K562 (cell line): ENCODE results near the gene ZNRD2. TPM values are rescaled to one million over a fixed set of nuclear protein-coding genes. Genes with fewer than 3 reads are reported as not detected.

Experiments
- ARNT ChIP-seq, 2 experiments: fragments of 450-650 bp; IDR thresholded peaks; 2 replicates each; pipeline ENCODE4 v1.6.1; 2016; ENCODE audit warnings: mild to moderate bottlenecking in 1 of 2
- ATF7 ChIP-seq: fragments of 450-650 bp; IDR thresholded peaks from 2 replicates; pipeline ENCODE4 v1.7.1; 2014; ENCODE audit warnings: mild to moderate bottlenecking, moderate library complexity
- CBFA2T2 ChIP-seq: fragments of 450-650 bp; conservative IDR thresholded peaks from 2 replicates; pipeline ENCODE4 v1.6.1; 2017; ENCODE audit warnings: mild to moderate bottlenecking
- CREB1 ChIP-seq, 2 experiments: sonication (generic) in 1 of 2; formaldehyde crosslinking in 1 of 2; IDR thresholded peaks; 2 replicates each; pipeline versions ENCODE4 v1.6.1 to v1.8.0; 2012 to 2022; ENCODE audit warnings: inconsistent platforms in 1 of 2, mild to moderate bottlenecking in 1 of 2, missing genetic modification reagents in 1 of 2, moderate library complexity in 1 of 2
- CREM ChIP-seq: IDR thresholded peaks from 2 replicates; pipeline ENCODE4 v1.6.1; 2014; ENCODE audit warnings: antibody characterized with exemption, low read depth
- DNMT1 ChIP-seq: fragments of 450-650 bp; IDR thresholded peaks from 2 replicates; pipeline ENCODE4 v1.6.1; 2016; ENCODE audit warnings: antibody characterized with exemption, mild to moderate bottlenecking
- EHMT2 ChIP-seq: fragments of 450-650 bp; IDR thresholded peaks from 2 replicates; pipeline ENCODE4 v1.6.1; 2018; ENCODE audit warnings: antibody characterized with exemption
- GABPA ChIP-seq: fragments of 200-800 bp; sonication (Bioruptor generic); conservative IDR thresholded peaks from 2 replicates; pipeline ENCODE4 v1.6.1; 2016; ENCODE audit warnings: low read depth, missing genetic modification characterization, missing compliant biosample characterization
- HNRNPH1 ChIP-seq: fragments of 200-400 bp; formaldehyde crosslinking; optimal IDR thresholded peaks from 2 replicates; pipeline ENCODE3; 2017; ENCODE audit warnings: low read depth, mild to moderate bottlenecking, low read length, moderate library complexity
- NFE2 ChIP-seq: IDR thresholded peaks from 2 replicates; pipeline ENCODE4 v1.6.1; 2014; ENCODE audit warnings: antibody characterized with exemption, low read depth
- PRPF4 ChIP-seq: fragments of 200-400 bp; formaldehyde crosslinking; IDR thresholded peaks from one replicate; pipeline ENCODE4 v1.6.1; 2017; ENCODE audit warnings: low read length, low read depth, mild to moderate bottlenecking; ENCODE audit not compliant: insufficient read depth, poor library complexity, severe bottlenecking
- PTRF ChIP-seq: fragments of 450-650 bp; IDR thresholded peaks from 2 replicates; pipeline ENCODE4 v1.6.1; 2016; ENCODE audit warnings: mild to moderate bottlenecking, missing genetic modification characterization, missing compliant biosample characterization
- RBM39 ChIP-seq: fragments of 200-400 bp; formaldehyde crosslinking; optimal IDR thresholded peaks from 2 replicates; pipeline ENCODE3; 2018; ENCODE audit warnings: low read depth, low read length
- SRF ChIP-seq, 2 experiments: fragments of 250-450, 450-650 bp in 1 of 2; sonication (Bioruptor Pico) in 1 of 2; sonication (generic) in 1 of 2; formaldehyde crosslinking; IDR thresholded peaks; 2 replicates each; pipeline versions ENCODE4 v1.5.0 to v1.5.1; 2020 to 2022; ENCODE audit warnings: mild to moderate bottlenecking in 1 of 2, missing genetic modification reagents in 1 of 2
- ZC3H4 ChIP-seq: sonication (generic); formaldehyde crosslinking; IDR thresholded peaks from 2 replicates; pipeline ENCODE4 v1.9.0; 2021; ENCODE audit warnings: missing genetic modification reagents, borderline replicate concordance
- ZFX ChIP-seq: sonication (generic); formaldehyde crosslinking; IDR thresholded peaks from 2 replicates; pipeline ENCODE4 v1.8.0; 2022; ENCODE audit warnings: mild to moderate bottlenecking, missing genetic modification reagents, moderate library complexity
- ZNF197 ChIP-seq: fragments of 200-800 bp; sonication (Bioruptor generic); IDR thresholded peaks from 2 replicates; pipeline ENCODE4 v1.6.1; 2016; ENCODE audit warnings: low read depth, missing genetic modification characterization, missing compliant biosample characterization
- ZNF766 ChIP-seq: fragments of 200-800 bp; sonication (Bioruptor generic); conservative IDR thresholded peaks from 2 replicates; pipeline ENCODE4 v1.6.1; 2016; ENCODE audit warnings: missing genetic modification characterization, missing compliant biosample characterization
- polyA plus RNA-seq, 8 experiments: library from polyadenylated mRNA; depleted of rRNA in 4 of 8; stranded (reverse) in 5 of 8; unstranded in 3 of 8; fragments of >200 nt; fragmentation: Nextera tagmentation in 2 of 8; fragmentation: Illumina TruSeq in 1 of 8; extraction: Ambion mirVana in 2 of 8; extraction: Trizol in 1 of 8; gene quantifications; 2 replicates each; pipeline versions ENCODE4 v1.2.1 to v1.2.3, GENCODE V29; 2011 to 2014; ENCODE audit warnings: inconsistent platforms in 1 of 8, missing spikeins in 1 of 8
- total RNA-seq, 7 experiments: library from RNA; depleted of rRNA in 6 of 7; stranded (reverse); fragments of >200 nt in 6 of 7; fragmentation: Illumina TruSeq in 2 of 7; extraction: Trizol in 2 of 7; gene quantifications; 2 replicates each; pipeline versions ENCODE4 v1.2.1 to v1.2.3, GENCODE V29; 2011 to 2021; ENCODE audit warnings: low replicate concordance in 1 of 7

Gene ZNRD2
- total and polyA plus RNA-seq, 9 of the 15 experiments (the other 6 are each of a cell fraction or from before 2014, with no cell fraction given), result 13.4 to 129 (median 60.4) TPM

- no peak for TF ChIP-seq PRPF4
- peak; percentile 64 for TF ChIP-seq CREM
- TF ChIP-seq CBFA2T2, result no peak
- TF ChIP-seq EHMT2, result no peak
- TF ChIP-seq PTRF, result no peak
- TF ChIP-seq NFE2, result peak; percentile 10; the same call in 1 of the 2 replicates
- no peak for TF ChIP-seq DNMT1
- TF ChIP-seq RBM39, result no peak
- TF ChIP-seq ARNT (IDR thresholded peaks at IDR 0.05), result no peak
- peak; percentile 40; the same call in 1 of the 2 replicates for TF ChIP-seq CREB1 (IDR thresholded peaks at IDR 0.05)
- peak; percentile 45; the same call in 1 of the 2 replicates for TF ChIP-seq CREB1 (CRISPR knock-in tag; IDR thresholded peaks at IDR 0.05)
- TF ChIP-seq HNRNPH1, result no peak
- TF ChIP-seq ZNF197 (CRISPR knock-in tag), result no peak
- TF ChIP-seq SRF (CRISPR knock-in tag; IDR thresholded peaks at IDR 0.05), result no peak; a peak in 1 of 4 replicates
- 0 out of 2 replicates have a peak, but pooled peaks have one; percentile 62 for TF ChIP-seq ATF7
- peak; percentile 55; the same call in 1 of the 2 replicates for TF ChIP-seq ZFX (CRISPR knock-in tag)
- TF ChIP-seq GABPA, result peak; percentile 71
- no peak for TF ChIP-seq ZNF766 (CRISPR knock-in tag)
- TF ChIP-seq ZC3H4 (CRISPR knock-in tag), result no peak
These were observed 29.8 kb upstream of the ZNRD2 start (continued) for GRCh38 chr11:65540290-65541092.
